SH-SY5Y (cell line): ENCODE results near the gene ACBD7.

Source experiments
- GATA2 ChIP-seq: IDR thresholded peaks from 2 replicates; pipeline ENCODE4 v1.6.1; 2011; ENCODE audit warnings: mild to moderate bottlenecking, low read depth, low read length
- GATA3 ChIP-seq: IDR thresholded peaks from 2 replicates; pipeline ENCODE4 v1.6.1; 2011; ENCODE audit warnings: low read depth, mild to moderate bottlenecking, low read length, moderate library complexity

DNA sequence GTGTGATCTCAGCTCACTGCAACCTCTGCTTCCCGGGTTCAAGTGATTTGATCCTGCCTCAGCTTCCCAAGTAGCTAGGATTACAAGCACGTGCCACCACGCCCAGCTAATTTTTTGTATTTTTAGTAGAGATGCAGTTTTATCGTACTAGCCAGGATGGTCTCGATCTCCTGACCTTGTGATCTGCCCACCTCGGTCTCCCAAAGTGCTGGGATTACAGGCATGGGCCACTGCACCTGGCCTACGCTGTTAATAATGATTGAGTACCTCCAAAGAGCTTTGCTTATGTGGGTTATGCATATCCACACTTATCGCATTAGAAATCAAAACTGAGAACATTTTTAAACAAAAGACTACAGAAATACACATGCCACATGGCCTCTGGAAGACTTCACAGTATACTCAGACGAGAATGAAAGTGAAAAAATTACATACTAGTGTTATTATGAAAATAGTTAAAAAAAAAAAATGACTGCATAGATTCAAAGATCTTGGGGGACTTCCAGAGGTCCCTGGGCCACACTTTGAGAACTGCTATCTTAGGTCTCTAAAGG is 34.0 kb upstream of the ACBD7 start:
- TF ChIP-seq GATA2 (no peak), GATA3 (no peak)
